Left cardiac atrium (tissue), 4 donors: Measurements from ENCODE around the gene CHKB. TPM values are rescaled to one million over a fixed set of nuclear protein-coding genes. Genes with fewer than 3 reads are reported as not detected.
"Not testable (repeated sequence)": the region's sequence is repeated elsewhere in the genome, so short reads cannot be mapped to it uniquely, and the experiment has no call there.

Source experiments
- ATAC-seq, 2 donors: fragments of 200-7000 bp; cut with Tn5 transposase; one replicate each; pipeline ENCODE4 v1.9.1; 2020; ENCODE audit warnings: mild to moderate bottlenecking in 2 of 2, moderate library complexity in 2 of 2
- DNase-seq: peaks from one replicate; pipeline ENCODE4 v3.0.0-alpha.2; 2020
- intact Hi-C, 2 donors: fragments of 100-400 bp; cut with DNase I; formaldehyde crosslinking; loops; one replicate each; pipeline versions ENCODE4 v1.14.1 to v1.15.1; 2022 to 2023
- total RNA-seq, 2 donors: library from RNA; stranded (reverse); fragmentation: NEBNext Ultra II Directional; extraction: Animal tissue kit (Norgen Biotek cat#: 25700); gene quantifications; one replicate each; pipeline ENCODE4 v1.2.1, GENCODE V29; 2021
- donor health status: DM: no; HTN: yes; CAD: no.
- donor health status: DM: no; HTN: yes; CAD: no; lungs with severe emphysema.
- donor health status: DM: yes; HTN: yes; CAD: no.
- donor health status: Dilated cardiomyopathy.

CHKB gene
- total RNA-seq, 2 donors from 2014 or later = 31.6 to 35.3 TPM

DNA sequence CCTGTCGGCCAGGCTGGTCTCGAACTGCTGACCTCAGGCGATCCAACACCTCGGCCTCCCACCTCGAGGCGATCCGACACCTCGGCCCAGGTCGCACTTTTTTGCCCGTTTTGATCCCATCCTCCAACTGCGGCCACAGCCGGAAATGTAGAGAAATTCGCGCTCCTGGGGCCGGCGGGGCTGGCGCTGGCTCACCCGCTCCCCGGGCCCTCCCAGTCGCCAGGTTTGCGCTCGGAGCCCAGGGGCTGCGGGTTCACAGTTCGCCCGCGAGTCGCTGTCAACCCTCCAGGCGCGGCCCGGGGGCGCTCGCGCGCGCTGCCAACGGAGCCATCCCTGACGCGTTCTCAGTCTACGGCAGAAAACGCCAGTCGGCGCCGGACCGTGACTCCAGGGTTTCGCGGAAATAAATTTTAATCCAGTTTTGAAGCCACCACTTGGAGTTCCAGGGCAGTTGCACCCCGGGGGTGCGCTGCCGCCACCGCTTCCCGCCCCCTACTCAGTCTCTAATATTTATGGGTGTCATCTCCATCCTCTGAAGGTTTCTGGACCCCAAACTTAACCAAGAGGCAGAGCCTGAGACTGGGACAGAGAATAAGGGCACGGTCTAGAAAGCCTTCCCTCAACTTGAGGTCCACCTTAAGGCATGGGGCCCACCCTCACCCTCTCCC lies 38.4 kb downstream of the CHKB start:
- peak; percentile 84 for DNase-seq
- peak; percentile 52 to 67 for ATAC-seq
- intact Hi-C loops = loop anchor here in 1 of 2 donors (10.0 kb wide), 1 partner anchor 71 kb away; no protein-coding TSS in a partner anchor

DNA sequence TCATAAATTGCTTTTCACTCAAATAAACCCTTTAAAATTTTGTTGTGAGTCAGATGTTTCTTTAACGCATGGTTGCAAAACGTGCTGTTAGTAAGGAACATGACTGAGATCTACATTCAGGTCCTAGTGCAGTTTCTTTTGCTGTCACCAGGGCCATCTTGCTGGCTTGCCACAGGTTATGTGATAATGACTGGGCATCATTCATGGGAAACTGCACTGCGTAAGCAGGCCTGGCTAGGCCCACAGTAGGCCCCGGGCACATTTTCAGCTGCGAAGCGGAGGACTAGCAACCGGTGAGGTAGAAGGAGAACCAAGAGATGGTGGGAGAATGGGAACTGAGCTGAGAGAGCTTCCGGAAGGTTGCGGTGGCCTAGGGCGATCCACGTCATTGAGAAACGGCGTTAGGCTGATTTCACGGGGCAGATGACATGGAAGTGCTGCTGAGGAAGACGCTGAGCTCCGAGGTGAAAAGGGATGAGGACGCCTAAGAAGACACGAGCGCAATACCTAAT lies 40.2 kb downstream of the CHKB start:
- ATAC-seq (peak in 1 of 2 donors; percentile 2), DNase-seq (no peak)
- intact Hi-C loops = loop anchor here in 1 of 2 donors (10.0 kb wide), 1 partner anchor 72 kb away; no protein-coding TSS in a partner anchor

DNA sequence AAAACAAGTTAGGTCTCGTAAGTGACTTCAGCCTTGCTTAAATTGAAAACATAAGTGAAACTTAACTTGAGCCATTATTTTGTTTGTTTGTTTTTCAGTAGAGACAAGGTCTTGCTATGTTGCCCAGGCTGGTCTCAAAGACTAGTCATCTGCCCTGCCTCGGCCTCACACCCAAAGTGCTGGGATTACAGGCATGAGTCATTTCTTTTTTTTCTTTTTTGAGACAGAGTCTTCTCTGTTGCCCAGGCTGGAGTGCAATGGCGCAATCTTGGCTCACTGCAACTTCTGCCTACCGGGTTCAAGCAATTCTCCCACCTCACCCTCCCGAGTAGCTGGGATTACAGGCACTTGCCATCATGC lies 41.0 kb downstream of the CHKB start:
- intact Hi-C loops = loop anchor here in 1 of 2 donors (10.0 kb wide), 1 partner anchor 73 kb away; no protein-coding TSS in a partner anchor
- ATAC-seq (peak in 1 of 2 donors; percentile 53), DNase-seq (peak; percentile 58)

DNA sequence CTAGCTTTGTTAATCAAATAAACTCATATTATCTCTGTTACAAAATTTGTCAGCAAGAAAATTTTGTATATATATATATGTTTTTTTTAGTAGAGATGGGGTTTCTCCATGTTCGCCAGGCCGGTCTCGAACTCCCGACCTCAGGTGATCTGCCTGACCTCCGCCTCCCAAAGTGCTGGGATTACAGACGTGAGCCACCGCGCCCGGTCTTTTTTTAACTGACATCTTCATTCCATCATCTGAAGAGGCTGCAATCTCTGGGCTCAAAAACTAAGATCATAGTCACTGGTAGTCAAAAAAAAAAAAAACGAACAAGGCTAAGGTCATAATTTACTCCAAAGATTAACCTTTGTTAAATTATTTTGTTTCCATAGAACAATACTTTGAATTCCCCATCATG lies 42.3 kb downstream of the CHKB start:
- DNase-seq (no peak), ATAC-seq (no peak)
- intact Hi-C loops = loop anchor here in 1 of 2 donors (10.0 kb wide), 1 partner anchor 74 kb away; no protein-coding TSS in a partner anchor

DNA sequence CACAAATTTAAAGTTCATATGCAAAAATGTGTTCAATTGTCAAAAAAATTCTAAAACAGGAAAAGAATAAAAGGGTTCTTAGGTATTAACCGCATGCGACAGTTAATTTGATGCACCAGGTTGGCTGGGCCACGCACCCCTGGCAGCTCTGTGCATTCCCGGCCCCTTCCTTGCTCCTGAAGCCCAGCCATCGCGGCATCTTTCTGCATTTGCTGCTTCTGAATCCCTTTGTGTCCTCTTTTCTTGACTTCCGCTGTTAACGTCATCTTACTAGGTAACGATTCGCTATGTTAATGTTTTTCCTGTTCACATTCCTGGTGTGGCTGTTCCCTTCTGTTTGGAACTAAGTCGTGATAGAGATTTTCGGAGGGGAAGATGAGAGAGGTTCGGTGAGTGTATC lies 44.9 kb downstream of the CHKB start:
- intact Hi-C loops = no loop called here
- ATAC-seq (no peak), DNase-seq (no peak)

DNA sequence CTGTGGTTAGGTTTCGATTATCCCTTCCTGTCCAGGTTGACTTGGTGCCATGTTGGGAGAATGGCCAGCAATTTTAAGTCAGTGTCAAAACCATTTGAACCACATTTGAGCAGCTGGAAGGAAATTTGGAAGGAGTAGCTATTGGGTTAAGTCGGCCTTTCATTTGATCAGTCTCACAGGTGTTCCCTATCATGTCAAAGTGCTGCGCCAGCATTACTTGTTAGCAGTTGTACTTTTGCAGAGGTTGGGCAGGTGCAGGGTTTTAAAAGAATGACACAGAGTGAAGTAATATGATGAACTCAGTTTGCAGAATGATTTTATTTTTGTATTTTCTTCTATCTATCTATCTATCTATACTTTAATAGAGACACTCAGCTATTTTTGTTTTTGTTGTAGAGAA lies 46.4 kb downstream of the CHKB start:
- DNase-seq (no peak), ATAC-seq (no peak)
- intact Hi-C loops = no loop called here

DNA sequence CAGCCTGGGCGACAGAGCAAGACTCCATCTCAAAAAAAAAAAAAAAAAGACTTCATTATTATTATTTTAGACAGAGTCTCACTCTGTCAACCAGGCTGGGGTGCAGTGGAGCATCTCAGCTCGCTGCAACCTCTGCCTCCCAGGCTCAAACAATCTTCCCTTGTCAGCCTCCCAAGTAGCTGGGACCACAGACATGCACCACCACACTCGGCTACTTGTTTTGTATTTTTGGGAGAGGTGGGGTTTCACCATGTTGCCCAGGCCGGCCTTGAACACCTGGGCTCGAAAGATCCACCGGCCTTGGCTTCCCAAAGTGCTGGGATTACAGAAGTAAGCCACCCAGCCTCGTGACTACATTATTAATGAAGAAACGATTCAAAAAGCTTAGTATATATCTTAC lies 47.5 kb downstream of the CHKB start:
- no peak for DNase-seq

DNA sequence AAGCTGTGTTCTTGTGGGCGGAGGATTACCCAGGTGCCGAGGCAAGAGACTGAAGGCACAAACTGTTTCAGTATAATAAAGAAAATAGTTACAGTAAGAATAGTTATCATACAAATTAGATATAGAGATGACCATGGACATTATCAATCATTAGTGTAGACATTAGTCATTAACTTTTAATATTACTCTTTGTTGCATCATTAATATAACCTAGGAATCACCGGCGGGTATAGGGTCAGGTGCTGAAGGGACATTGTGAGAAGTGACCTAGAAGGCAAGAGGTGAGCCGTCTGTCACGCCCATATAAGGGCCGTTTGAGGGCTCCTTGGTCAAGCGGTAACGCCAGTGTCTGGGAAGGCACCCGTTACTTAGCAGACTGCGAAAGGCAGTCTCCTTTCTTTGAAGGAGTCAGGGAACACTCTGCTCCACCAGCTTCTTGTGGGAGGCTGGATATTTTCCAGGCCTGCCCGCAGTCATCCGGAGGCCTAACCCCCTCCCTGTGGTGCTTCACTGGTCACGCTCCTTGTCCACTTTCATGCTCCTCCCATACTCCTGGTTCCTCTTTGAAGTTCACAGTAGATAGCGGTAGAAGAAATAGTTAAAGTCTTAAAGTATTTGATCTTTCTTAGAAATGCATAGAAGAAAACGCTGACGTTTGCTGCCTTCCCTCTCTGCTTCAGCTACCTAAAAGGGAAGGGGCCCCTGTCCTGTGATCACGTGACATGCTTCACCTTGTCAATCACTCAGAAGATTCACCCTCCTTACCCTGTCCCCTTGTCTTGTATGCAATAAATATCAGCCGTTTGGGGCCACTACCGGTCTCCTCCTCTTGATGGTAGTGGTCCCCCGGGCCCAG lies 48.6 kb downstream of the CHKB start:
- ATAC-seq, intact Hi-C loops: not testable (repeated sequence)
- peak; percentile 55 for DNase-seq

More for the DNA sequence above, 47.5 kb downstream of the CHKB start:
- intact Hi-C loops = no loop called here
- no peak for ATAC-seq

DNA sequence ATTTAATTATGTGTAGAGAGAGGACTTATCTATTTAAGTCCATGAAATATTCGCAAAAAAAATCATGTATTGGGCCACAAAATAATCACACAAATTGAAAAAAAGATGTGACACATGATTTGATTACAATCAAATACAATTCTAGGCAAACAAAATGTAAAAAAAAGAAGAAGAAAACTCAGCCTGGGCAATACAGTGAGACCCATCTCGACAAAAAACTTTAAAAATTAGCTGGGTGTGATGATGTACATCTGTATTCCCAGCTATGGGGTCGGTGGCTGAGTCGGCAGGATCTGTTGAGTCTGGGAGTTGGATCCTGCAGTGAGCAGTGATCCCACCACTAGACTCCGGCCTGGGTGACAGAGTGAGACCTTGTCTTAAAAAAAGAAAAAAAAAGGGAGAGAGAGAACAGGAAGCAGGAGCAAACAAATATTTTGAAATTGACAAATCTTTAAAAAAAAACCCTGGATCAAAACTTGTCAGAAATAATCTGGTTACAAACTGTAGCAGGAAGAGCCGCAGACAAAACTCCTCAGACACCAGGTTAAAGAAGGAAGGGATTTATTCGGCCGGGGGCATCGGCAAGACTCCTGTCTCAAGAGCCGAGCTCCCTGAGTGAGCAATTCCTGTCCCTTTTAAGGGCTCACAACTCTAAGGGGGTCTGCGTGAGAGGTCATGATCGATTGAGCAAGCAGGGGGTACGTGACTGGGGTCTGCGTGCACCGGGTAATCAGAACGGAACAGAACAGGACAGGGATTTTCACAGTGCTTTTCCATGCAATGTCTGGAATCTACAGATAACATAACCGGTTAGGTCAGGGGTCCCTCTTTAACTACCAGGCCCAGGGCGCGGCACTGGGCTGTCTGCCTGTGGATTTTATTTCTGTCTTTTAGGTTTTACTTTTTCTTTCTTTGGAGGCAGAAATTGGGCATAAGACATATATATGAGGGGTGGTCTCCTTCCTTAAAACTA lies 49.5 kb downstream of the CHKB start:
- no peak for ATAC-seq
- intact Hi-C loops = no loop called here
- no peak for DNase-seq

DNA sequence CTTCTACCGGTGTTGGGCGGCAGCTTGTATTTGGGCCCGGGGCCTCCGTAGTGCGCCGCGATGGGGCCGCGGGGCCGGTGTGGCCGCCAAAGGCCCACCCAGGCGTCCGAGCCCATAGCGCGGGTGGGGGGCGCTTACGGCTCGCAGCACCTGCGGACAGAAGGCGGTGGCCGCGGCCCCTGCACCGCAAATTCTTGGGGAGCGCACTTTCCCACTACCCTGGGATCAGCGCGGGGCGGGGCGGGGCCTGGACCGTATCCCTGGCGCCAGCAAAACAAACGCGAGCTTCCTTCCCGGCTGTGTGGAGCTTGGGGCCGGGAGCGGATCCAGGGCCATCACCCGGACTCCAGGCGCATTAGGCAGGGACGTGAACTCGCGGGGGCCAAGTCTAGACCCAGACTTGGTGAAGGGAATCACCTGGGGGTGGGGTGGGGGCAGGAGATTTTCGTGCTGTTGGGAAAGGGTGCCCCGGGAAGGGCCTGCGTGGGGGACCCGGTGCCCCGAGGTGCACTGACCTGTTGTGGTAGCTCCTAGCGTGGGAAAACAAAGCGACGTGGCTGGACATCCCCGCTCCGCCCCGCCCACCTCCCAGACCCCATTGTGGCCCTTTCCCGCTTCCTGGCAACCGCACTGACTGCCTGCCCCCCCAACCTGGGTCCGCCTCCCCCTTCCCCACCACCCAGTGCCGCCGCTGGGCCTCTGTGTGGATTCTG lies 50.5 kb downstream of the CHKB start:
- ATAC-seq = peak; percentile 50 to 56
- DNase-seq = peak; percentile 91
- intact Hi-C loops = no loop called here

DNA sequence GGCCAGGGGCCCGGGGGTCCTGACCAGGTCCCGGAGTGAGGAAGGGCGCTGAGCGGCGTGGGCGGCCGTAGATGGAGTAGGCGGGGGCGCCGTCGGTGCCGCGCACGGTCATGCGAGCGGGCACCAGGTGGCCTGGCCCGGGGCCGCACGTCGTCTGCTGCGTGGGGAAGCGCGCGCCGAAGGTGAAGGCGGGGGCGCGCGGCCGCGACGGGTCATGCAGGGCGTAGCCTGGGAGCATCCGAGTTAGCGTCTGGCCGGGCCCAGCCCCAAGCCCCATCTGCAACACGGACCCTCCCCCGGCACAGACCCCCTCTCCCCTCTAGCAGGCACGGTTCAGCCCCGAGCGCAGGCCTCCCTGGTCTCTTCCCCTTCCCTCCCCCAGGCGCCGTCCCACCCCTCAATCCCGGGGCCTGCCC lies 51.1 kb downstream of the CHKB start:
- intact Hi-C loops = no loop called here
- ATAC-seq (peak; percentile 25), DNase-seq (peak; percentile 77)

DNA sequence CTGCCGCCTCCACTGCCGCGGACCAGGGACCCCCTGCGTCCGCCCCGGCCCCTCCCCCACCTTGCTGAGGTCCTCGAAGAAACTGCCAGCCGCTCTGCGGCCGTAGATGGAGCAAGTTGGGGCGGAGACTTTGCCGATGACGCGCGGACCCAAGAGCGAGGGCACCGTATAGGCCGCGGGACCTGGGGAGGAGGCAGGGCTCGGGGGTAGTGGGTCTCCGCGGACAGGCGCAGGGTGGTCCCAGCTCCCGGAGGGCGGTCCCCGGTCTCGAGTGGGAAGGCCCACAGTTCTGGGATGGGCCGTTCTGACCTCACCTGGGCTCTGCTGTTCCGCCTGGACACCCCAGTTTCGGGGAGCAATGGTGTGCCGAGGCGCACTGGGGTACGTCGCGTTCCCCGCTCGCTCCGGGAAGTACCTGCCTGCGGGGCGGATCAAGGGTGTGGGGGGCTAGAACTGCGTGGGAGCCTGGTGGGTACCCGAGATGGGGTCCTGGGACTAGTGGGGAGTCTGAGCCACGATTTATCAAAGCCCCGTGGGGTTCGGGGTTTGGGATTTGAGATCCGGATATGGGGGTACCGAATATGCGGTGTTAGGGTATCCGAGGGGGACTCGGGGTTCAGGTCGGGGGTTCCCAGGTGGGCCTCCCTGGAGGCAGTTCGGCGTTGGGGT lies 51.6 kb downstream of the CHKB start:
- peak; percentile 56 to 63 for ATAC-seq
- intact Hi-C loops = no loop called here
- DNase-seq = peak; percentile 93

DNA sequence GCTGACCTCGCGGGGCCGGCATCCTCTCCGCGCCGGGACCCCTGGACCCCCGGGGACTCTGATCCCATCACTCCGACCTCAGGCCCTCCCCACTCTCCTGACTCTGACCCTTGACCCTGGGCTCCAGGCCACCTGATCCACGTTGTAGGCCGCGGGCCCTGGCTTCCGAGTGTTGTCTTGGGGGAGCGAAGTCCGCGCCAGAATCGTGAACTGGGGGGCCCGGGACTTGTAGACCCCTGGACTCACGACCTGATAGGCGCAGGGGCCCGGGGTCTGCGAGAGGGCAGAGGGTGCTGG lies 52.1 kb downstream of the CHKB start:
- intact Hi-C loops = no loop called here
- DNase-seq (no peak), ATAC-seq (peak in 1 of 2 donors; percentile 0)

DNA sequence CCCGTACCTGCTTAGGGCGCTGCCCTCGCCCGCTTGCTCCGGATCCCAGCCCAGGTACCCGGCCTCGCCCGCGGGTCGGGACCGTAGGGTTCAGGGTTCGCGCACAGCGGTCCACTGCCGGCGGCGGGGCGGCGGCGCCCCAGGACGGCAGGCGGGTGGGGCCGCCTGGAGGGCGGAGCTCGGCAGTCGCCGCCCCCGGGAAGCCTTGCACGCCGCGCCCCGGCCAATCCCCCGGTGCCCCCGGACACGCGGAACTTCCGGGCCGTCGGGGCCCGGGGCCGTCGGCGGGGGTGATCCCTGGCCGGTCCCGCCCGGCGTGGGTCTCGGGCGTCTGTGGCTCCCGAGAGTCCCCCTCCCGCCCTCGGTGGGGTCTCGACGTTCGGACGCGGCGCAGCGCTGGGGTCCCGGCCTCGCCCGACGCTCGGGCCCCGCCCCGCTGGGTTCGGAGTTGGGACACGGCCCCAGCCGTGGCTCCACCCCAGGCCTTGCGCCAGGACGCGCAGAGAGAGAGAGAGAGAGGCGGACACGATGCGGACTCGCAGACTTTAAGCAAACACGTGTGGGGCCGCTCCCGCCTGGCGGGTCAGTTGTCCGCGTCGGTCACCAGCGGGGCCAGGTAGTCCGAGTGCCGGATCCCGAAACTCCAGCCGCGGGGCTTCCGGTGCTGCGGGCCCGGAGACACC lies 52.6 kb downstream of the CHKB start, which contains the start of gene TYMP:
Gene TYMP, minus strand, starts transcription at position 116 of the 683 bp plus-strand sequence. CDS start 303 bp downstream, outside the sequence.
- DNase-seq = peak; percentile 92
- intact Hi-C loops = no loop called here
- ATAC-seq = peak; percentile 32 to 44

DNA sequence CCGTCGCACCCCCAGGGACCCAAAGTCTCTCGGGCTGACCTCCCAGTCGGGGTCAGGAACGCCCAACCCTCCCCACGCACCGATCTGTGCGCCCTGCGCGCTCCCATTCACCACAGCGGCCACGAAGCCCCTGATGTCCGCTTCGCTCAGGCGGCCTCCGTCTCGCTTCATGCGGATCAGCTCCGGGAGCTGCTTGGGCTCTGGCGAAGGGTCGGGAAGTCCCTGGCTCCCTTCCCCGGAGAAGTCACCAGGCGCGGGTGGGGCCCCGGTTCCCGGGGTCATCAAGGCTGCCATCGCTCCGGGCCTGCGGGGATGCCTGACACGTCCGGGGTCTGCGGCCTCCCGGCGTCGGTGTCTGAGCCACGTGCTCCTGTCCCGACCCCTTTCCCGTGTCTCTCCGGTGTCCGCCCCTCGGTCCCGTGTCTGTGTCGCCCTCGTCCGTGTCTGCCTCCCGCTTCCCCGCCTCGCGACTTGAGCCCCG lies 53.2 kb downstream of the CHKB start:
- no peak for ATAC-seq
- intact Hi-C loops = no loop called here
- DNase-seq = peak; percentile 60
